Neural cell (in vitro differentiated cells): ENCODE results near the gene SH3RF3. TPM values are rescaled to one million over a fixed set of nuclear protein-coding genes. Genes with fewer than 3 reads are reported as not detected.

Experiments
- H2AFZ ChIP-seq: fragments of 200-600, 300-800 bp; sonication (generic), shearing (Covaris generic); 2 replicates; pipeline ENCODE4 v1.6.0; 2014; ENCODE audit warnings: low read depth, mild to moderate bottlenecking, antibody characterized with exemption, low read length, moderate library complexity
- H3F3A ChIP-seq: fragments of 200-600 bp; shearing (Covaris generic); 2 replicates; pipeline ENCODE4 v1.6.1; 2016; ENCODE audit warnings: mild to moderate bottlenecking, moderate library complexity, mixed read lengths, antibody characterized with exemption, low read length; ENCODE audit not compliant: insufficient read depth, poor library complexity, severe bottlenecking
- H3K27ac ChIP-seq: fragments of 200-600, 300-800 bp; sonication (generic), shearing (Covaris generic); 2 replicates; pipeline ENCODE4 v1.5.1; 2014; ENCODE audit warnings: mild to moderate bottlenecking, low read length, moderate library complexity
- H3K27me3 ChIP-seq: fragments of 300-800, 200-600 bp; sonication (generic), shearing (Covaris generic); 2 replicates; pipeline ENCODE4 v1.6.0; 2014; ENCODE audit warnings: mild to moderate bottlenecking, low read depth, low read length, moderate library complexity; ENCODE audit not compliant: insufficient read depth
- H3K36me3 ChIP-seq: fragments of 300-800, 200-600 bp; sonication (generic), shearing (Covaris generic); 2 replicates; pipeline ENCODE4 v1.5.1; 2014; ENCODE audit warnings: mild to moderate bottlenecking, antibody characterized with exemption, low read length, moderate library complexity; ENCODE audit not compliant: insufficient read depth
- H3K4me2 ChIP-seq: fragments of 300-800, 200-600 bp; sonication (generic), shearing (Covaris generic); 2 replicates; pipeline ENCODE4 v1.6.0; 2014; ENCODE audit warnings: mild to moderate bottlenecking, low read length
- H3K4me3 ChIP-seq: fragments of 300-800, 200-600 bp; sonication (generic), shearing (Covaris generic); 2 replicates; pipeline ENCODE4 v1.5.1; 2014; ENCODE audit warnings: mild to moderate bottlenecking, low read length, moderate library complexity
- H3K79me2 ChIP-seq: fragments of 200-600 bp; shearing (Covaris generic); replicated peaks from 2 replicates; pipeline ENCODE4 v1.6.0; 2014; ENCODE audit warnings: mild to moderate bottlenecking, low read length, moderate library complexity; ENCODE audit not compliant: insufficient read depth
- H3K9ac ChIP-seq: fragments of 300-800, 200-600 bp; sonication (generic), shearing (Covaris generic); 2 replicates; pipeline ENCODE4 v1.6.1; 2016; ENCODE audit warnings: mild to moderate bottlenecking, low read length, mixed read lengths
- H3K9me2 ChIP-seq: fragments of 200-600 bp; shearing (Covaris generic); 2 replicates; pipeline ENCODE4 v1.6.1; 2016; ENCODE audit warnings: mild to moderate bottlenecking, low read length, mixed read lengths; ENCODE audit not compliant: insufficient read depth
- H3K9me3 ChIP-seq: fragments of 200-600, 300-800 bp; sonication (generic), shearing (Covaris generic); 2 replicates; pipeline ENCODE4 v1.6.1; 2016; ENCODE audit warnings: mild to moderate bottlenecking, mixed run types, low read length, moderate library complexity, mixed read lengths
- H4K20me1 ChIP-seq: fragments of 200-600 bp; shearing (Covaris generic); 2 replicates; pipeline ENCODE4 v1.6.1; 2016; ENCODE audit warnings: mild to moderate bottlenecking, mixed run types; ENCODE audit not compliant: insufficient read depth
- CTCF ChIP-seq: fragments of 450-650 bp; IDR thresholded peaks from 2 replicates; pipeline ENCODE4 v1.5.1; 2014; ENCODE audit warnings: antibody characterized with exemption, mild to moderate bottlenecking, moderate library complexity; ENCODE audit not compliant: poor library complexity, severe bottlenecking
- EP300 ChIP-seq: fragments of 450-650 bp; conservative IDR thresholded peaks from 2 replicates; pipeline ENCODE4 v1.6.1; 2014; ENCODE audit warnings: antibody characterized with exemption, mild to moderate bottlenecking, moderate library complexity; ENCODE audit not compliant: poor library complexity, severe bottlenecking
- EZH2 ChIP-seq: fragments of 200-600, 300-800 bp; shearing (Covaris generic), sonication (generic); IDR thresholded peaks from 2 replicates; pipeline ENCODE4 v1.6.1; 2014; ENCODE audit warnings: antibody characterized with exemption, low read length, borderline replicate concordance, mild to moderate bottlenecking; ENCODE audit not compliant: insufficient read depth, poor library complexity, severe bottlenecking
- MXI1 ChIP-seq: fragments of 450-650 bp; conservative IDR thresholded peaks from 2 replicates; pipeline ENCODE4 v1.6.1; 2014; ENCODE audit warnings: antibody characterized with exemption, mild to moderate bottlenecking; ENCODE audit not compliant: poor library complexity, severe bottlenecking
- POLR2AphosphoS5 ChIP-seq: IDR thresholded peaks from 2 replicates; pipeline ENCODE4 v1.6.1; 2012
- RAD21 ChIP-seq: fragments of 450-650 bp; conservative IDR thresholded peaks from 2 replicates; pipeline ENCODE4 v1.6.1; 2014; ENCODE audit warnings: antibody characterized with exemption, mild to moderate bottlenecking, moderate library complexity
- SMC3 ChIP-seq: fragments of 450-650 bp; conservative IDR thresholded peaks from 2 replicates; pipeline ENCODE4 v1.6.1; 2014; ENCODE audit warnings: antibody characterized with exemption, mild to moderate bottlenecking, moderate library complexity; ENCODE audit not compliant: poor library complexity
- TAF1 ChIP-seq: IDR thresholded peaks from 2 replicates; pipeline ENCODE4 v1.6.1; 2012; ENCODE audit warnings: low read depth
- polyA plus RNA-seq: library from polyadenylated mRNA; depleted of rRNA; stranded (reverse); fragments of >200 nt; gene quantifications from 2 replicates; pipeline ENCODE4 v1.2.3, GENCODE V29; 2014
- TF ChIP-seq, protein P1 (sequence below): IDR thresholded peaks from 2 replicates; pipeline ENCODE4 v1.6.1; 2012; ENCODE audit warnings: borderline replicate concordance

The SH3RF3 gene
- polyA plus RNA-seq, 1 donor from 2014 or later: 0.53 TPM

GRCh38 chr2:109324861-109325260 lies 195.9 kb downstream of the SH3RF3 start:
- TF ChIP-seq POLR2AphosphoS5 (no peak), MXI1 (no peak), CTCF (no peak), SMC3 (no peak), TAF1 (no peak), RAD21 (no peak), EP300 (no peak), EZH2 (no peak)
- TF ChIP-seq, protein P1, sequence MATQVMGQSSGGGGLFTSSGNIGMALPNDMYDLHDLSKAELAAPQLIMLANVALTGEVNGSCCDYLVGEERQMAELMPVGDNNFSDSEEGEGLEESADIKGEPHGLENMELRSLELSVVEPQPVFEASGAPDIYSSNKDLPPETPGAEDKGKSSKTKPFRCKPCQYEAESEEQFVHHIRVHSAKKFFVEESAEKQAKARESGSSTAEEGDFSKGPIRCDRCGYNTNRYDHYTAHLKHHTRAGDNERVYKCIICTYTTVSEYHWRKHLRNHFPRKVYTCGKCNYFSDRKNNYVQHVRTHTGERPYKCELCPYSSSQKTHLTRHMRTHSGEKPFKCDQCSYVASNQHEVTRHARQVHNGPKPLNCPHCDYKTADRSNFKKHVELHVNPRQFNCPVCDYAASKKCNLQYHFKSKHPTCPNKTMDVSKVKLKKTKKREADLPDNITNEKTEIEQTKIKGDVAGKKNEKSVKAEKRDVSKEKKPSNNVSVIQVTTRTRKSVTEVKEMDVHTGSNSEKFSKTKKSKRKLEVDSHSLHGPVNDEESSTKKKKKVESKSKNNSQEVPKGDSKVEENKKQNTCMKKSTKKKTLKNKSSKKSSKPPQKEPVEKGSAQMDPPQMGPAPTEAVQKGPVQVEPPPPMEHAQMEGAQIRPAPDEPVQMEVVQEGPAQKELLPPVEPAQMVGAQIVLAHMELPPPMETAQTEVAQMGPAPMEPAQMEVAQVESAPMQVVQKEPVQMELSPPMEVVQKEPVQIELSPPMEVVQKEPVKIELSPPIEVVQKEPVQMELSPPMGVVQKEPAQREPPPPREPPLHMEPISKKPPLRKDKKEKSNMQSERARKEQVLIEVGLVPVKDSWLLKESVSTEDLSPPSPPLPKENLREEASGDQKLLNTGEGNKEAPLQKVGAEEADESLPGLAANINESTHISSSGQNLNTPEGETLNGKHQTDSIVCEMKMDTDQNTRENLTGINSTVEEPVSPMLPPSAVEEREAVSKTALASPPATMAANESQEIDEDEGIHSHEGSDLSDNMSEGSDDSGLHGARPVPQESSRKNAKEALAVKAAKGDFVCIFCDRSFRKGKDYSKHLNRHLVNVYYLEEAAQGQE: no peak
- Histone ChIP-seq H3K4me3 (no peak overlapping the region), H3K27ac (no peak overlapping the region)

DNA sequence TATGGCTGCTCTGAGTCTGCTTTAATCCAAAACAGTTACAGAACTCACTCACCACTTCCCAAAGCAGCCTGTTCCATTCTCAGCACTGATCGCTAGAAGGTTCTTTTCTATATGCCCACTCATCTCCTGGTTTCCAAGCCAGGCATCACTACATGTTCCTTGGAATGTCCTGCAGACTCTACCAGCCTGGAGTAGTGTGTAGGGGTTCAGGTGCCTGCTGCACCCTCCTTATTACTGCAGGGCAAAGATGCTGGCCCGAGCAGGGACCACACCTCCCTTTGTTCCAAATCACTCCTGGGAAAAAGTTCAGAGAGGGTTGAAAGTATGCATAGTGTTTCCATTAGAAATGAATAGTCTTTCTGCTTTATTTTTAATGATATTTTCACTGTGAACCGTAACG lies 196.6 kb downstream of the SH3RF3 start:
- Histone ChIP-seq H3K4me2 (no peak overlapping the region), H3K27me3 (no peaks in the 10 kb centered on the region), H3K9me2 (no peaks in the 10 kb centered on the region), H3F3A (no peaks in the 10 kb centered on the region), H3K9me3 (no peaks in the 10 kb centered on the region), H3K36me3 (no peaks in the 10 kb centered on the region), H2AFZ (no peak overlapping the region), H3K4me3 (no peak overlapping the region), H3K27ac (no peak overlapping the region), H4K20me1 (no peaks in the 10 kb centered on the region), H3K9ac (no peak overlapping the region), H3K79me2 (no peaks in the 10 kb centered on the region)
- TF ChIP-seq, protein P1: no peak
- TF ChIP-seq POLR2AphosphoS5: no peak
- TF ChIP-seq TAF1: no peak

More at GRCh38 chr2:109324861-109325260, 195.9 kb downstream of the SH3RF3 start:
- Histone ChIP-seq H3K27me3 (no peaks in the 10 kb centered on the region), H4K20me1 (no peaks in the 10 kb centered on the region), H3K9me2 (no peaks in the 10 kb centered on the region), H2AFZ (no peak overlapping the region), H3K9me3 (no peaks in the 10 kb centered on the region), H3K79me2 (no peaks in the 10 kb centered on the region), H3K4me2 (no peak overlapping the region), H3F3A (no peaks in the 10 kb centered on the region), H3K9ac (no peak overlapping the region), H3K36me3 (no peaks in the 10 kb centered on the region)
